GM23338 (cell line): ENCODE data around the gene VPS72. TPM values are rescaled to one million over a fixed set of nuclear protein-coding genes. Genes with fewer than 3 reads are reported as not detected.

Experiments used
- ATAC-seq: fragments of 200-7000 bp; cut with Tn5 transposase; 3 replicates; pipeline ENCODE4 v1.9.1; 2020
- DNase-seq: peaks from one replicate; pipeline ENCODE4 v3.0.0-alpha.2; 2015; ENCODE audit warnings: low spot score
- H2AFZ ChIP-seq: fragments of 200-600 bp; sonication (generic); 2 replicates; pipeline ENCODE4 v1.8.0; 2016; ENCODE audit warnings: antibody characterized with exemption, mild to moderate bottlenecking, moderate library complexity
- H3F3A ChIP-seq: fragments of 200-600 bp; sonication (generic); replicated peaks from 2 replicates; pipeline ENCODE4 v1.8.0; 2017; ENCODE audit warnings: antibody characterized with exemption, mixed run types, low read depth
- H3K27ac ChIP-seq: fragments of 200-600 bp; sonication (generic); 2 replicates; pipeline ENCODE4 v1.6.1; 2016; ENCODE audit warnings: low read depth
- H3K27me3 ChIP-seq: fragments of 200-600 bp; sonication (generic); 2 replicates; pipeline ENCODE4 v1.8.0; 2016; ENCODE audit warnings: mild to moderate bottlenecking, mixed run types, moderate library complexity; ENCODE audit not compliant: insufficient read depth
- H3K36me3 ChIP-seq: fragments of 200-600 bp; sonication (generic); 2 replicates; pipeline ENCODE4 v1.8.0; 2016; ENCODE audit warnings: mild to moderate bottlenecking; ENCODE audit not compliant: insufficient read depth
- H3K4me1 ChIP-seq: fragments of 200-600 bp; sonication (generic); 2 replicates; pipeline ENCODE4 v1.8.0; 2016; ENCODE audit warnings: mild to moderate bottlenecking, moderate library complexity; ENCODE audit not compliant: insufficient read depth
- H3K4me2 ChIP-seq: fragments of 200-600 bp; sonication (generic); 2 replicates; pipeline ENCODE4 v1.7.1; 2017; ENCODE audit warnings: mixed run types
- H3K4me3 ChIP-seq: fragments of 200-600 bp; sonication (generic); 2 replicates; pipeline ENCODE4 v1.6.1; 2016; ENCODE audit warnings: mixed run types
- H3K79me2 ChIP-seq: fragments of 200-600 bp; sonication (generic); replicated peaks from 2 replicates; pipeline ENCODE4 v1.8.0; 2017; ENCODE audit warnings: mild to moderate bottlenecking; ENCODE audit not compliant: insufficient read depth
- H3K9me2 ChIP-seq: fragments of 200-600 bp; sonication (generic); 2 replicates; pipeline ENCODE4 v1.8.0; 2017; ENCODE audit not compliant: insufficient read depth
- H4K20me1 ChIP-seq: fragments of 200-600 bp; sonication (generic); replicated peaks from 2 replicates; pipeline ENCODE4 v1.8.0; 2017; ENCODE audit warnings: mild to moderate bottlenecking; ENCODE audit not compliant: insufficient read depth
- H3K27ac Mint-ChIP-seq: 2 replicates; pipeline ENCODE4 v1.8.0; 2020; ENCODE audit warnings: inconsistent platforms, mild to moderate bottlenecking, moderate library complexity, mixed read lengths
- H3K27me3 Mint-ChIP-seq: 3 replicates; pipeline ENCODE4 v1.8.0; 2022; ENCODE audit warnings: low read depth, mild to moderate bottlenecking, moderate library complexity, mixed read lengths, inconsistent platforms; ENCODE audit not compliant: insufficient read depth, poor library complexity
- H3K36me3 Mint-ChIP-seq: 3 replicates; pipeline ENCODE4 v1.8.0; 2021; ENCODE audit warnings: low read depth, mild to moderate bottlenecking, inconsistent platforms, moderate library complexity, mixed read lengths
- H3K4me1 Mint-ChIP-seq: 3 replicates; pipeline ENCODE4 v1.8.0; 2020; ENCODE audit warnings: mild to moderate bottlenecking, inconsistent platforms, mixed read lengths
- H3K4me3 Mint-ChIP-seq: 3 replicates; pipeline ENCODE4 v1.8.0; 2021; ENCODE audit warnings: moderate library complexity, mild to moderate bottlenecking, inconsistent platforms, mixed read lengths
- H3K9me3 Mint-ChIP-seq: 3 replicates; pipeline ENCODE4 v1.8.0; 2020; ENCODE audit warnings: moderate library complexity, mild to moderate bottlenecking, inconsistent platforms, mixed read lengths
- CREB1 ChIP-seq: fragments of 250-450 bp; sonication (Bioruptor Pico); IDR thresholded peaks from 2 replicates; pipeline ENCODE4 v1.5.0; 2020; ENCODE audit warnings: low read depth, mild to moderate bottlenecking, moderate library complexity
- EZH2 ChIP-seq: fragments of 200-600 bp; sonication (generic); IDR thresholded peaks from one replicate; pipeline ENCODE4 v1.8.0; 2017; ENCODE audit warnings: antibody characterized with exemption, mild to moderate bottlenecking, low read depth; ENCODE audit not compliant: unreplicated experiment
- EZH2phosphoT487 ChIP-seq: fragments of 200-600 bp; sonication (generic); IDR thresholded peaks from one replicate; pipeline ENCODE4 v1.8.1; 2018; ENCODE audit warnings: antibody characterized with exemption; ENCODE audit not compliant: unreplicated experiment
- JUNB ChIP-seq: IDR thresholded peaks from one replicate; pipeline ENCODE4 v1.6.1; 2016; ENCODE audit warnings: antibody characterized with exemption; ENCODE audit not compliant: unreplicated experiment
- NANOG ChIP-seq: IDR thresholded peaks from 2 replicates; pipeline ENCODE4 v1.6.1; 2016; ENCODE audit warnings: antibody characterized with exemption, borderline replicate concordance
- POLR2AphosphoS5 ChIP-seq: IDR thresholded peaks from 2 replicates; pipeline ENCODE4 v1.6.1; 2016; ENCODE audit warnings: antibody characterized with exemption, low read depth
- STAT1 ChIP-seq: IDR thresholded peaks from one replicate; pipeline ENCODE4 v1.6.1; 2016; ENCODE audit warnings: antibody characterized with exemption; ENCODE audit not compliant: unreplicated experiment
- ZNF114 ChIP-seq: fragments of 250-450 bp; sonication (Bioruptor Pico); IDR thresholded peaks from 2 replicates; pipeline ENCODE4 v1.5.0; 2020; ENCODE audit warnings: mild to moderate bottlenecking, moderate library complexity
- ZNF331 ChIP-seq: fragments of 250-450 bp; sonication (Bioruptor Pico); IDR thresholded peaks from 2 replicates; pipeline ENCODE4 v1.5.0; 2020; ENCODE audit warnings: low read depth, mild to moderate bottlenecking, moderate library complexity
- polyA plus RNA-seq: library from polyadenylated mRNA; unstranded; fragments of >200 nt; fragmentation: Nextera tagmentation; extraction: Ambion mirVana; gene quantifications from 2 replicates; pipeline ENCODE4 v1.2.1, GENCODE V29; 2016
- total RNA-seq: library from RNA; depleted of rRNA; stranded (reverse); fragments of >200 nt; shearing (Covaris generic); gene quantifications from 2 replicates; pipeline ENCODE4 v1.2.3, GENCODE V29; 2014
- TF ChIP-seq, protein P1 (sequence below), 2 experiments: fragments of 200-600 bp in 1 of 2; sonication (generic) in 1 of 2; conservative IDR thresholded peaks; 2 replicates each; pipeline versions ENCODE4 v1.5.1 to v1.6.1; 2016 to 2017; ENCODE audit warnings: antibody characterized with exemption in 2 of 2, low read depth in 2 of 2, mild to moderate bottlenecking in 2 of 2, moderate library complexity in 1 of 2
- TF ChIP-seq, protein P2 (sequence below): fragments of 250-450 bp; sonication (Bioruptor Pico); IDR thresholded peaks from 2 replicates; pipeline ENCODE4 v1.5.0; 2020; ENCODE audit warnings: mild to moderate bottlenecking, moderate library complexity

Gene VPS72
- total and polyA plus RNA-seq, 2 experiments from 2014 or later: 60.2 to 90.3 TPM

DNA sequence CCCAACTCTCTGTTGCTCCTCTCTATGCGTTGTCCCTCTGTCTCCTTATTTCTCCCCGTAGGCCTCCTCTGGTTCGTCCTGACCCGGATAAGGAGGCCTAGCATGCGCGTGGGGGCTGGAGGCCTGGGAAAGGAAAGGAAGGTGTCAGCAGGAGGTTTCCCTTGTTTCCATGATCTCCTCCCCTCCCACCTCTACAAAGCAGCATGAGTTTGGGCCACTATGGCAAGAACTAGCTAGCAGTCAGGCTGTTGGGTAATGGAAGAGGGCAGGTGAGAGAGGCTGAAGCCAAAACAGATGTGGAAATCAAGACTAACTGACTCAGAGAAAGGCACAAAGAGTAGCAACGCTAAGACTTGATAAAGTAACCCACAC is 42.9 kb downstream of the VPS72 start:
- Mint-ChIP-seq H3K27ac (no peak overlapping the region), H3K4me1 (peaks cover 38% of the 10 kb centered on the region), H3K9me3 (no peaks in the 10 kb centered on the region), H3K36me3 (no peaks in the 10 kb centered on the region; the same call in 2 of the 3 replicates), H3K27me3 (peaks cover 32% of the 10 kb centered on the region), H3K4me3 (peak overlapping the region; percentile 82)
- H2AFZ ChIP-seq: peak overlapping the region; percentile 99
- H3F3A ChIP-seq: peaks cover 9% of the 10 kb centered on the region; the same call in 1 of the 2 replicates
- no peaks in the 10 kb centered on the region for H3K9me2 ChIP-seq
- H3K4me2 ChIP-seq: peak overlapping the region; percentile 98
- no peak for DNase-seq
- no peaks in the 10 kb centered on the region; the same call in 1 of the 2 replicates for H3K79me2 ChIP-seq
- TF ChIP-seq, protein P1, sequence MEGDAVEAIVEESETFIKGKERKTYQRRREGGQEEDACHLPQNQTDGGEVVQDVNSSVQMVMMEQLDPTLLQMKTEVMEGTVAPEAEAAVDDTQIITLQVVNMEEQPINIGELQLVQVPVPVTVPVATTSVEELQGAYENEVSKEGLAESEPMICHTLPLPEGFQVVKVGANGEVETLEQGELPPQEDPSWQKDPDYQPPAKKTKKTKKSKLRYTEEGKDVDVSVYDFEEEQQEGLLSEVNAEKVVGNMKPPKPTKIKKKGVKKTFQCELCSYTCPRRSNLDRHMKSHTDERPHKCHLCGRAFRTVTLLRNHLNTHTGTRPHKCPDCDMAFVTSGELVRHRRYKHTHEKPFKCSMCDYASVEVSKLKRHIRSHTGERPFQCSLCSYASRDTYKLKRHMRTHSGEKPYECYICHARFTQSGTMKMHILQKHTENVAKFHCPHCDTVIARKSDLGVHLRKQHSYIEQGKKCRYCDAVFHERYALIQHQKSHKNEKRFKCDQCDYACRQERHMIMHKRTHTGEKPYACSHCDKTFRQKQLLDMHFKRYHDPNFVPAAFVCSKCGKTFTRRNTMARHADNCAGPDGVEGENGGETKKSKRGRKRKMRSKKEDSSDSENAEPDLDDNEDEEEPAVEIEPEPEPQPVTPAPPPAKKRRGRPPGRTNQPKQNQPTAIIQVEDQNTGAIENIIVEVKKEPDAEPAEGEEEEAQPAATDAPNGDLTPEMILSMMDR (conservative IDR thresholded peaks at IDR 0.05; ENCODE audit: low read depth in 2 of 2): no peak
- TF ChIP-seq EZH2 (no peak), CREB1 (CRISPR knock-in tag) (no peak), EZH2phosphoT487 (no peak), JUNB (no peak), POLR2AphosphoS5 (no peak), NANOG (no peak), ZNF114 (no peak), STAT1 (no peak), ZNF331 (CRISPR knock-in tag) (no peak)
- TF ChIP-seq, protein P2, sequence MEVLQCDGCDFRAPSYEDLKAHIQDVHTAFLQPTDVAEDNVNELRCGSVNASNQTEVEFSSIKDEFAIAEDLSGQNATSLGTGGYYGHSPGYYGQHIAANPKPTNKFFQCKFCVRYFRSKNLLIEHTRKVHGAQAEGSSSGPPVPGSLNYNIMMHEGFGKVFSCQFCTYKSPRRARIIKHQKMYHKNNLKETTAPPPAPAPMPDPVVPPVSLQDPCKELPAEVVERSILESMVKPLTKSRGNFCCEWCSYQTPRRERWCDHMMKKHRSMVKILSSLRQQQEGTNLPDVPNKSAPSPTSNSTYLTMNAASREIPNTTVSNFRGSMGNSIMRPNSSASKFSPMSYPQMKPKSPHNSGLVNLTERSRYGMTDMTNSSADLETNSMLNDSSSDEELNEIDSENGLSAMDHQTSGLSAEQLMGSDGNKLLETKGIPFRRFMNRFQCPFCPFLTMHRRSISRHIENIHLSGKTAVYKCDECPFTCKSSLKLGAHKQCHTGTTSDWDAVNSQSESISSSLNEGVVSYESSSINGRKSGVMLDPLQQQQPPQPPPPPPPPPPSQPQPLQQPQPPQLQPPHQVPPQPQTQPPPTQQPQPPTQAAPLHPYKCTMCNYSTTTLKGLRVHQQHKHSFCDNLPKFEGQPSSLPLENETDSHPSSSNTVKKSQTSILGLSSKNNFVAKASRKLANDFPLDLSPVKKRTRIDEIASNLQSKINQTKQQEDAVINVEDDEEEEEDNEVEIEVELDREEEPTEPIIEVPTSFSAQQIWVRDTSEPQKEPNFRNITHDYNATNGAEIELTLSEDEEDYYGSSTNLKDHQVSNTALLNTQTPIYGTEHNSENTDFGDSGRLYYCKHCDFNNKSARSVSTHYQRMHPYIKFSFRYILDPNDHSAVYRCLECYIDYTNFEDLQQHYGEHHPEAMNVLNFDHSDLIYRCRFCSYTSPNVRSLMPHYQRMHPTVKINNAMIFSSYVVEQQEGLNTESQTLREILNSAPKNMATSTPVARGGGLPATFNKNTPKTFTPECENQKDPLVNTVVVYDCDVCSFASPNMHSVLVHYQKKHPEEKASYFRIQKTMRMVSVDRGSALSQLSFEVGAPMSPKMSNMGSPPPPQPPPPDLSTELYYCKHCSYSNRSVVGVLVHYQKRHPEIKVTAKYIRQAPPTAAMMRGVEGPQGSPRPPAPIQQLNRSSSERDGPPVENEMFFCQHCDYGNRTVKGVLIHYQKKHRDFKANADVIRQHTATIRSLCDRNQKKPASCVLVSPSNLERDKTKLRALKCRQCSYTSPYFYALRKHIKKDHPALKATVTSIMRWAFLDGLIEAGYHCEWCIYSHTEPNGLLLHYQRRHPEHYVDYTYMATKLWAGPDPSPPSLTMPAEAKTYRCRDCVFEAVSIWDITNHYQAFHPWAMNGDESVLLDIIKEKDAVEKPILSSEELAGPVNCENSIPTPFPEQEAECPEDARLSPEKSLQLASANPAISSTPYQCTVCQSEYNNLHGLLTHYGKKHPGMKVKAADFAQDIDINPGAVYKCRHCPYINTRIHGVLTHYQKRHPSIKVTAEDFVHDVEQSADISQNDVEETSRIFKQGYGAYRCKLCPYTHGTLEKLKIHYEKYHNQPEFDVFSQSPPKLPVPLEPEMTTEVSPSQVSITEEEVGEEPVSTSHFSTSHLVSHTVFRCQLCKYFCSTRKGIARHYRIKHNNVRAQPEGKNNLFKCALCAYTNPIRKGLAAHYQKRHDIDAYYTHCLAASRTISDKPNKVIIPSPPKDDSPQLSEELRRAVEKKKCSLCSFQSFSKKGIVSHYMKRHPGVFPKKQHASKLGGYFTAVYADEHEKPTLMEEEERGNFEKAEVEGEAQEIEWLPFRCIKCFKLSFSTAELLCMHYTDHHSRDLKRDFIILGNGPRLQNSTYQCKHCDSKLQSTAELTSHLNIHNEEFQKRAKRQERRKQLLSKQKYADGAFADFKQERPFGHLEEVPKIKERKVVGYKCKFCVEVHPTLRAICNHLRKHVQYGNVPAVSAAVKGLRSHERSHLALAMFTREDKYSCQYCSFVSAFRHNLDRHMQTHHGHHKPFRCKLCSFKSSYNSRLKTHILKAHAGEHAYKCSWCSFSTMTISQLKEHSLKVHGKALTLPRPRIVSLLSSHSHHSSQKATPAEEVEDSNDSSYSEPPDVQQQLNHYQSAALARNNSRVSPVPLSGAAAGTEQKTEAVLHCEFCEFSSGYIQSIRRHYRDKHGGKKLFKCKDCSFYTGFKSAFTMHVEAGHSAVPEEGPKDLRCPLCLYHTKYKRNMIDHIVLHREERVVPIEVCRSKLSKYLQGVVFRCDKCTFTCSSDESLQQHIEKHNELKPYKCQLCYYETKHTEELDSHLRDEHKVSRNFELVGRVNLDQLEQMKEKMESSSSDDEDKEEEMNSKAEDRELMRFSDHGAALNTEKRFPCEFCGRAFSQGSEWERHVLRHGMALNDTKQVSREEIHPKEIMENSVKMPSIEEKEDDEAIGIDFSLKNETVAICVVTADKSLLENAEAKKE (CRISPR knock-in tag): no peak
- H3K36me3 ChIP-seq: no peaks in the 10 kb centered on the region
- H3K27me3 ChIP-seq: peaks cover 35% of the 10 kb centered on the region
- H3K4me1 ChIP-seq: peaks cover 35% of the 10 kb centered on the region
- H3K27ac ChIP-seq: no peak overlapping the region
- peak overlapping the region; percentile 96 for H3K4me3 ChIP-seq
- ATAC-seq: peak; percentile 2
- H4K20me1 ChIP-seq: peaks cover 5% of the 10 kb centered on the region; the same call in 1 of the 2 replicates
